NCI-H748 treated with DMSO at 0.1 percent for 48 hours (cell line): ENCODE results near the gene PARD6B.
"Not testable (repeated sequence)": the region's sequence is repeated elsewhere in the genome, so short reads cannot be mapped to it uniquely, and the experiment has no call there.

Experiments
- DNase-seq: peaks from one replicate; lab custom pipeline; 2025; lab: John Stamatoyannopoulos, UW

Gene PARD6B, protein sequence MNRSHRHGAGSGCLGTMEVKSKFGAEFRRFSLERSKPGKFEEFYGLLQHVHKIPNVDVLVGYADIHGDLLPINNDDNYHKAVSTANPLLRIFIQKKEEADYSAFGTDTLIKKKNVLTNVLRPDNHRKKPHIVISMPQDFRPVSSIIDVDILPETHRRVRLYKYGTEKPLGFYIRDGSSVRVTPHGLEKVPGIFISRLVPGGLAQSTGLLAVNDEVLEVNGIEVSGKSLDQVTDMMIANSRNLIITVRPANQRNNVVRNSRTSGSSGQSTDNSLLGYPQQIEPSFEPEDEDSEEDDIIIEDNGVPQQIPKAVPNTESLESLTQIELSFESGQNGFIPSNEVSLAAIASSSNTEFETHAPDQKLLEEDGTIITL

DNA sequence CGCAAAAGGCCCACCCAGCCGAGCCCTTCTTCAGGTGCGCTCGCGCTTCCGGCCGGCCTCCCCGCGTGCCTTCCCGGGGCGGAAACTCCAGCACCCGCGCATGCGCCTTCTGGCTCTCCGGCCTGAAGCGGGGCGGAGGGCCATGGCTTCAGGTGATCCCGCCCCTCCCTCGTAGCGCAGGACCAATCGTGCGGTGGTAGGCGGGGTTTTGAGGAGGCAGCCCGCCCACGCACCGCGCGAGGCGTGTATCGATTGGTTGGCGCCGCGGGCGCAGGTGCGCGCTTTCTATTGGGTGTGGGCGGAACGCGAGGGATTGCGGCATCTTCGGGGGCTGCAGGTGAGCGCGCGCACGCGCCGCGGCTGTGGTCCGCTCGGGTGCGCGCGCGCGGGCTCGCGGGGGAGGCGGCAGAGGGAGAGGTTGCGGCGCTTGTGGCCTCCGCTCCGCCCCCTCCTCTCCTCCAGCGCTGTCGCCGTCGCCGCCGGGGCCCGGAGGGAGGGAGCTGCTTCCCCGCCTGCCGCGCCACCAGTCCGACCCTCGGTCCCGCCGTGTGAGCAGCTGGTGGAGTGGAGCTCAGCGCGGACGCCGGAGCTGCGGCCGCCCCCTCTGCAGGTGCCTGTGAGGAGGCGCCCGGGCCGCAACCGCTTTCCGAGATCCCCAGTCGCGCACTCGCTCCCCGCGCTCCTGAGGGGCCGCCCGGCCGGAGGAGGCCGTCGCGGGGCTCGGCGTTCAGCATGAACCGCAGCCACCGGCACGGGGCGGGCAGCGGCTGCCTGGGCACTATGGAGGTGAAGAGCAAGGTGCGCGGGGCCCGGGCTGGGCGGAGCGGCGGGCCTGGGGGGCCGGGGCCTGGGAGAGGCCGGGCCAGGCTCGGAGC is at the start of gene PARD6B:
PARD6B (plus strand) TSS at position 526 of the 875 bp plus-strand sequence; CDS start at position 733, 207 bp downstream.
- peak; percentile 86 for DNase-seq

DNA sequence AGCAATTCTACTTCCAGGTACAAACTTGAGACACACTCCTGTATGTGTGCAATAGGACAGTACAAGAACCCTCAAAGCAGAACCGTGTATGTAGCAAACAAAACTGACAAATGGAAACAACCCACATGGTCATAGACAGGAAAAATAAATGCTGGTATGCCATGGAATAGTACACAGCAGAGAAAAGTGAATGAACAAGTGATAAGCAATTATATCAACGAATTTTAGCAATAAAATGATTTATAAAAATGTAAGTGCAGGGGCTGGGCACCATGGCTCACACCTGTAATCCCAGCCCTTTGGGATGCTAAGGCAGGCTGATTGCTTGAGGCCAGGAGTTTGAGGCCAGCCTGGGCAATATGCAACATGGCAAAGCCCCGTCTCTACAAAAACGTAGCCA is 49.3 kb upstream of the PARD6B start:
- DNase-seq, result no peak

DNA sequence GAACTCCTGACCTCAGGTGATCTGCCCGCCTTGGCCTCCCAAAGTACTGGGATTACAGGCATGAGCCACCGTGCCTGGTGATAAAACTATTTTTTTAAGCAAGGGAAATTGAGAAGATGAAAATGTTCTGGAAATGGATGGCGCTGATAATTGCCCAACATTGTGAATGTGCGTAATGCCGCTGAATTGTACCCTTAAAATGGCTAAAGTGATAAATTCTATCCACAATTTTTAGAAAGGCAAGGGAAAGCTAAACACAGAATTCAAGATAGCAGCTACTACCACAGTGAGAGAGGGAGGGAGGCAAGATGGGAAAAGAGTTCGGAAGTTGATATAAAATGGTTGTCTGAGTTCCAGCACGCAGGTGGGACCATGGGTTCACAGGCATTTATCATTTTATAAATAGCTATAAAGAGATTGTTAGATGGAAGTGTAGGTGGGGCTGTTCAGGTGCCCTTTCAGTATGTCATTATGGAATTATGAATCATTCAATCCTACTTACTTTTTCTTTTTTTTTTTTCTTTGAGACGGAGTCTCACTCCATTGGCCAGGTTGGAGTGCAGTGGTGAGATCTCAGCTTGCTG is 48.3 kb upstream of the PARD6B start:
- DNase-seq, result no peak

DNA sequence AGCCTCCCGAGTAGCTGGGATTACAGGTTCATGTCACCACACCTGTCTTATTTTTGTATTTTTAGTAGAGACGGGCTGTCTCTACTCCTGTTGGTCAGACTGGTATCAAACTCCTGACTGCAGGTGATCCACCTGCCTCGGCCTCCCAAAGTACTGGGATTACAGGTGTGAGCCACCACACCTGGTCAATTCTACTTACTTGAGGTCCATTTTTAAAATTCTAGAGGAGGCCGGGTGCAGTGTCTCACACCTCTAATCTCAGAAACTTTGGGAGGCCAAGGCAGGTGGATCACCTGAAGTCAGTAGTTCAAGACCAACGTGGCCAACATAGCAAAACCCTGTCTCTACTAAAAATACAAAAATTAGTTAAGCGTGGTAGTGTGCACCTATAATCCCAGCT is 47.8 kb upstream of the PARD6B start:
- DNase-seq, result no peak

DNA sequence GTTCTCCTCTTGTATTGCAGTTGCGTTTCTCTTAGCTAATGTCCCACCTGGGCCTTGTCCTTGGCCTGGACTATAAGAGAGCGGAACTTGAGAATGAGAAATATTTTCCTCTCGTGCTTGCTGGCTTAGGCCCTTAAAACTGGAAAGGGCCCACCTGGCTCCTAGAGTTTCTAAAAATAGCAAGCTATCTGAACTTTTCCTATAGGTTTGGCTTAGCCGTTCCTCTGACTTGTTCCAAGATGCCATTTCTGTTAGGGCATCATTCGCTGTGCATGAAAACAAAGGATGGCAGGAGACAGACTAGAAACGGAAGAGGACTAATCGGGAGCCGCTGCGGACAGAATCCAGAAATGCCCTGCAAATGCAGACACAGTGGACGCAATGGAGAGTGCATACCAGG is 44.6 kb upstream of the PARD6B start:
- DNase-seq, result no peak

DNA sequence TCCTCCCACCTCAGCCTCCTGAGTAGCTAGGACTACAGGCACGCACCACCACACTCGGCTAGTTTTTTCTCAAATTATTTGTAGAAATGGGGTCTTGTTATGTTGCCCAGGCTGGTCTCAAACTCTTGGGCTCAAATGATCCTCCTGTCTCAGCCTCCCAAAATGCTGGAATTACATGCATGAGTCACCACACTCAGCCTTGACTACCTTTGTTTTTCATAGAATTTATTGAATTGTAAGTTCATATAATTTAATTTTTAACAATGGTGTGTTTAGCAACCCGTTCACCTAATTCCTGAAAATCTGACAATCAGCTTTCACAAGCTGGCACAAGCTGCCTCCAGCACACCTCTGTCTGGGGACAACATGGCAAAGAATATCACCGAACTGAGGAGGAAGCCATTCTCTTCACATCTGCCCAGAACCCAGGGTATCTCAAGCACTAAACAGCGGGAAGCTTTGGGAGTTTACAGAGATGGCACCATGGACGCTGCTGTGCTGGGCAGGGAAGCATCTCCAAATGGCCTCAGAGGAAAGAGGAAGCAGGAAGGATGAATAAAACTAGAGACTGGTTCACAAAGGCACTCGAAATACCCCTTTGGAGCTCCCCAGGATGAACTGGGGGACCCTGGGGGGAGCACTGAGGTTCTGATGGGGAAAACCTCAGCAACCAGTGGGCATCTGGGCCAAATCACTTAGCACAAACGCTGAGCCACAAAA is 43.0 kb upstream of the PARD6B start:
- DNase-seq, result no peak

DNA sequence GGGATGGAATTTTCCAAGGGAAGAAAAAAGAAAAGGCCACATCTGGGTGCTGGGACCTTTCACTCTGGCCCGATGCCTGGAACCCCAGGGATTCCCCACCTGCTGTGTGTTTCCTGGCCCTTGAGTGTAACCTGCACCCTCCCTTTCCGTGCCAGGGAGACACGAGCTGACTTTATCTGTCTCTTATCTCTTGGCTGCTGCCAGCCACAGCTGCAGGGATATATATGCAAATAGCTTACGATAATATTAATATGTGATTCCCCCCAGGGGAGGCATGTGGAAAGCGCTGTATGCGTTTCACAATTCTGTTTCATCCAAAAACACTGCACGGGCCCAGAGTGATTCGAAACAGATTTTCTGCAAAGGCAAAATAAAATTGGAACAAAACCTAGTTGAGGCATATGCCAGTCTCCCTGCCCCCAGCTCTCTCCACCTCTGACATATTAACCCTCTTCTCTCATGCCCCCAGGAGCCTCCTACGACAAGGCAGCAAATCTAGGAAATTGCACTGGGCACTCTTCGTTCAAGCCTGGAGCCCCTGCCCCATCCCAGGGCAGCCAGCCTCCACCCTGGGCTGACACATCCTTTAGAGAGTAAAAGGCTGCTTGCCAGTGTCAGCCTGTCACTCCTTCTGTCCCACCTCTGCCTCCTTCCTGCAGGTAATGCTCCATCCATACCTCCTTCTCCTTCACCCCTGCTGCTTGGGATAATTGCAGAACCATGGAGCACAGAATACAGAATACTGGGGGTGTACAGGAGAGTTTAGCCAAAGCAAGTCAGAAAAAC is 41.3 kb upstream of the PARD6B start:
- DNase-seq, result no peak

DNA sequence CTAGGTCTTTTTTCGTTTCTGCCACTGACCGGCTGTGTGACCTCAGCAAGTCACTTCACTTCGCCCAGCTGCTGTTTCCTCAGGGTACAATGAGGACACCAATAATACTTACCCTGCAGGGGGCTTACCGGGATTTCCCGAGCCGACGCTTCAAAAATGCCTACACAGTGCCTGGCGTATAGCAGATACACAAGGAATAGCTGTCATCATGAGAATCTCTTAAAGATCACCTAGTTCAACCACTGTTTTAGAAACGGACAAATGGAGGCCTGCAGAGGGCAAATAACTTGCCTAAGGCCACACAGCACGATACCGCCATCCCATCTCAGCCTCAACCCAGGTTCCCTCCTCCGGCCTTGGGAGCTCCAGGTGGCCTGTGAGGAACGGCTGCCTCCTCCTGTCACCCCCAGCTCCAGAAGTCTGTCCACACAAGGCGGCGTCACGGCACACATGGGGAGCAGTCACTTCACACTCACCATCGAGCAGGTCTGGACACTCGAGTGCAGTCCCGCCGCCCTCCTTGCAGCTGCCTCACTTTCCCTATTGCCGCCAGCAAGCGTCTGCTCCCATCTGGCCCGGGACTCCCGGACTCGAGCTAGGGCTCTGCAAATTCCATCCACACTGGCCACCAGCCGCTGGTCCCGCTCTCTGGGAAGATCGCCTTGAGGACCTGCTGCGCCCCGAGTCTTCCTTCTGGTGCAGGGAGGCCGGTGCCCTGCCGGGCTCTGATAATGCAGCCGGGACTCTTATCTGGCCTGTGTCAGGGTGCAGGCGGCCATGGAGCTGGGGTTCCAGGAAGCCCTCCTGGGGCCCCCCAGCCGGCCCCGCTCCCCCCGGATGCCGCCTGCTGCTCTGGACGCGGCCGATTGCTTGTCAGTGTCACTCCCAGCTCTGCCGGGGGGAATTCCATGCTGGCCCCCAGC is 40.5 kb upstream of the PARD6B start, which contains the start of gene RIPOR3:
RIPOR3 (minus strand) TSS at position 893 of the 923 bp plus-strand sequence; CDS start at position 479, 414 bp downstream.
- no peak for DNase-seq

DNA sequence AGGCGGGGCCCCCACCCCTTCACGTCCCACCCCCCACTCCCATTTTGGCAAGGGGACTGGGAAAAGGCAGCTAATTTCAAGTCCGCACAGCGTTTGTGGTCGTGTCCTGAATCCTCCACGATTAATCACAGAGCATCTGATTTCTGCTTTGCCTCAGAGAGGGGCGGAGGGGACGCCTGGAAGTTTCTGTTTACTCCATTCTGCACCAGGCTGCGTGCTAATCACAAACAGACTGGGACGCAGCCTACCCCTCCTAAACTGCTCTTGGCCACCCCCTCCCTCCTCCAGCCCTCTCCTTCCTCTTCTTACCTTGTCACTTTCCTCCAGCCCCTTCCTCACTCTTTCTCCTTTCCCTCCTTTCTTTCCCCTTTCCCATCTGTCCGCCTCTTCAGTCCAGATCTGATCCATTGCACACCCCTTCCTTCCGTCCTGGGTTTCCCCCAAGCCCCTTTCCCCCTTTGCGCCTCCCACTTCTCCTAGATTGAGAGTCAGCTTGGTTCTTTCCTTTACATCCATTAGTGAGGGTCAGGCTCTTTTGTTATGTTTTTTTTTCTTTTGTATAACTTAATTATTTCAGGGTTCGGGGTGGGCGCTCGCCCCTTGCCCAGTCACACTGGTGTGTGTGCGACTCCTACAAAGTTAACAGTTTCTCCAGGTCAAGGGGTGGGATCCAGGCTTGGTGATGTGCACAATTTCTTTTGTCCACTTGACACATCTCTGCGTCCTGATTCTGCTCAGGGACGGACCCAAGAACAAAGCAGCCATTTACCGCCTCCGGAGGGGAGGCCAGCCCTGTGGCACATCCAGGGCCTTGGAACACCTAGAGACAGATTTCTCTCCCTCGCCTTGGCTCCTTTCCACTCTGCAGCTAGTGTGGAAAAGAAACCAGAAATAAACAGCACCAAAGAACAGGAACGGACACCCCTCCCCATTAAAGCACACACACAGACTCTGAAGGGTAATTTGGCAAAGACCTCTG is 39.5 kb upstream of the PARD6B start:
- DNase-seq, result no peak

DNA sequence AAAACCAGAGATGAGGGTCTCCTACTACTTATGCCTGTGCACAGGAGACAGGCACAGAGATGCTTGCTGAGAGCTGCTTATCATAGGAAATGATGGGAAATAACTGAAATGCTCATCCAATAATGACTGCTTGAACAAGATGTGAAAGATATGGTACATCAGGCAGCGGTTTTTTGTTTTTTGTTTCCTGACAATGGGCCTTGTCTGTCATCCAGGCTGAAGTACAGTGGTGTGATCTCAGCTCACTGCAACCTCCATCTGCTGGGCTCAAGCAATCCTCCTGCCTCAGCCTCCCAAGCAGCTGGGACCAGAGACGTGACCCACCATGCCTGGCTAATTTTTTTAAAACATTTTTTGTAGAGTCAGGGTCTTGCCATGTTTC is 38.8 kb upstream of the PARD6B start:
- no peak for DNase-seq

DNA sequence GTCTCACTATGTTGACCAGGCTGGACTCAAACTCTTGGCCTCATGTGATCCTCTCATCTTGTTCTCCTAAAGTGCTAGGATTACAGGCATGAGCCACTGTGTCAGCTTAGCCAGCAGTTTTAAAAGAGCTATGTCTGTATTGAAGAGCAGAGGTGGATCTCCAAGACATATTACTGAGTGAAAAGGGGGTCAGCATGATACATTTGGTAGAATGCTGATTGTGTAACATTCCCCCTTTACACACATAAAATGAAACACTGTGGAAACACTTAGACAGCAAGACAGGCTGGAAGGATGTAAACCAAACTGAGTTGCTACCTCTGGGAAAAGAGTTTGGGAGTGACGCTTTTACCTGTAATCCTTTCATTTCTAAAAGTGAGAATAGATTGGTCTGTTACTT is 38.4 kb upstream of the PARD6B start:
- DNase-seq, result no peak

DNA sequence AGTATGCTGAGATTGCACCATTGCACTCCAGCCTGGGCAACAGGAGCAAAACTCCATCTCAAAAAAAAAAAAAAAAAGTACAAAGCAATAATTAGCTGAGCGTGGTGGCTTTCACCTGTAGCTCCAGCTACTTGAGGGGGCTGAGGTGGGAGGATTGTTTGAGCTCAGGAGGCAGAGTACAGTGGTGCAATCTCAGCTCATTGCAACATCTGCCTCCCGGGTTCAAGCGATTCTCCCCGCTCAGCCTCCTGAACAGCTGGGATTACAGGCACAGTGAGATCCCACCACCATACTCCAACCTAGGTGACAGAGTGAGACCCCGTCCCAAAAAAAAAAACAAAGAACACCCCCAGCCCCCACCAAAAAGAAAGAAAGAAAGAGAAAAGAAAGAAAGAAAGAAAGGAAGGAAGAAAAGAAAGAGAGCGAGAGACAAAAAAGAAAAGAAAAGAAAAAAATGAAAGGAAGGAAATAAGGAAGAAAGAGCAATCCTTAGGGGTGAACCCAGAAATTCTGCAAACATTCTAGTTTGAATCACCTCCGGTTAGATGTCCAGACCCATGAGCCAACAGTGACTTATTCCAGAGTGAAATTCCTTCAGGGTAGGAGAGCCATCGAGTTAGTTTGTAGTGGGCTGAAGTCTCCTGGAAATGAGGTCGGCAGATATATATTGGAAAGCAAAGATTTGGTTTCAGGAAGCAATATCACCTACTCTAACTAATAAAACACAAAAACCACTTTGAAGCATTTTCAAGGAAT is 36.8 kb upstream of the PARD6B start:
- no peak for DNase-seq

DNA sequence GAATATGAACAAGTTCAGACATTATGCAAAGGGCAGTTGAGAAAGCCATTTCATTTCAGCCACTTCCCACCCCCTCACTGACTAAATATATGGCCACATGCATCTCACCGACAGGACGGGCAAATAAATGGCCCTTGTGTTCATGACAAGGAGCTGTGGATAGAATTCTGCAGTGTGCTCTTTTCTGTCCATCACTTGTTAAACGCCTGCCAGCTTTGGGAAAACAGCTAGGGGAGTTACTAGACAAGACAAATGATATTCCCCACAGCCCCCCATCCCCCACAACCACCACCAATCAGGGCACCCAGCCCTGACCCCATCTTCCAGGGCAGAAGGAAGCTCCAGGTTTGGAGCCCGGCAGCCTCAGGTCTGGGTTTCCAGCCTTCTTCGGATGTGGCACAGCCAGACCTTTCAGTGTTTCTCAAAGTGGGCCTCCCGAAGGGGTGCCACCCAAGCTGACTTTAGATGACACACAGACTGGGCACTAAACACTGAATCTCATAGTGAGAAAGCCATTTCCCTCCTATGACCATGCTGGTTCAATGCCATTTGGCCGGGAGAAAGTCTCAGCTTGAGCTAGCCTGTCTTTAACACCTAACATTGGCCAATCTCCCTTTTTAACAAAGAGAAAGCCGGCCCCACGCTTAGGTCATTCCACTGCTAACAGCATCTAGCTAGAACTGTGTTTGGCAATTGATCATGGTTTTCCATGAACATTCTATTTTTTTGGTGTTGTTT is 36.1 kb upstream of the PARD6B start:
- DNase-seq, result no peak

DNA sequence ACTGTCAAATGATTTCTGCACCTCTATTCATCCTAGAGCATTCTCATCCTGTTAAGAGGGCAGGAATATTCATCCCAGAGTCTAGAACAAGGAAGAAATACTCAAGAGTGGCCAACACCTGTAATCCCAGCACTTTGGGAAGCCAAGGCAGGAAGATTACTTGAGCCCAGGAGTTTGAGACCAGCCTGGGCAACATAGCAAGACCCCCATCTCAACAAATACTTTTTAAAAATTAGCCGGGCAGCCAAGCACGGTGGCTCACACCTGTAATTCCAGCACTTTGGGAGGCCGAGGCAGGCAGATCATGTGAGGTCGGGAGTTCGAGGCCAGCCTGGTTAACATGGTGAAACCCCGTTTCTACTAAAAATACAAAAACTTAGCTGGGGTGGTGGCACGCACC is 33.1 kb upstream of the PARD6B start:
- DNase-seq, result not testable (repeated sequence)

DNA sequence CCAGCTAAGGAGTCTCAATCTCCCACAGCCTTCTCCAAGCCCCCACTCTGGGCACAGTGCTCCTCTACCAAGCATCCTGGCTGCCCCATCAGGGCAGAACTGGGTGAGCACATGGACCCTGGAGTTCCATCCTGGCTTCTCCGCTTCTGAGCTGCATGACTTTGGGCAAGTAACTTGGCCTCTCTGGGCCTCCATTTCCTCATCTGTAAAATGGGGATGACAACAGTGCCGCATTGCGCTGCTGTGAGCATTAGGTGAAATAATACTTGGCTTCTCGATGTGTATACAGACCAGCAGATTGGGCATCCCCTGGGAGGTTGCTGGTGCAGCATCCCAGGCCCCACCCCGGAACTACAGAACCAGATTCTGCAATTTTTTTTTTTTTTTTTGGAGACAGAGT is 31.7 kb upstream of the PARD6B start:
- DNase-seq, result no peak

DNA sequence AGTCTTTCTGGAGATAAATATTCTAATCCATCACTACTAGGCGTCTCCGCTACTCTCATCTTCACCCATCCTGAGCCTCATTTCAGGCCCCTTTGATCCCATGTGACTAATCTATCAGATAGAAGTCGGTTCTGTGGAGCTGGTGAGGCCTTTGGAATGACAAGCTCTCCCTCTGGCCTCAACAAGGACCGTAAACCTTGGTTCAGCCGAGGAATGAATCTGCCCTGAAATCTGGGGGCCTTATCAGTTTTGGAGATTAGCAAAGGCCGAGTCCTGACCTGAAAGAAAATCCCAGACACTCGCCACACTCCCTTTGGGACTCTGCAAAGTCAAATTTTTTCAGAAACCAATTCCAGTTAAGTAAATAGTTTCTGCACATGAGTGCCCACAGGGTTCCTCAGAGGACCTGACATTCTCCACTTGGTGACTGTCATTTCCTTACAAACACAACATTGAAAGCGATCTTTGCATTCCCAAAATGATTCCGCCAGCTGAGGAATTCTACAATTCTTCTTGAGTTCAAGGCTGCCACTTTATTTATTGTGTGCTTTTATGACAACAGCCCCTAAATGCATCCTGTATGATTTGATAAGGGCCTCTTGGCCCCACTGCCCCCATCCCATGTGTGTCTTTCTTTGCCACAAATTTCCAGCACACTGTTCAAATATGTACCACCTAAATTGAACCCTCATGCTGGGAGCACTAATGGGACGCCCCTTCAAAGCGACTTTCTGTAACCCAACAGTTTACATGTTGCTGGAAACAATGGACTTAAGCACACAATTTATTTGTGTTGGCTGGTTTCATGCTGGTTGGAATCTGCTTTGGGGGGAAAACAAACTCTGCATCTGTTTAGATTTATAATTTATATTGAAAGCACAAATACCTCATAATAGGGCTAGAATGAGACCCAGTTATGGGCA is 30.1 kb upstream of the PARD6B start:
- peak; percentile 2 for DNase-seq
